ENCODE results near the gene NBPF8. TPM values are rescaled to one million over a fixed set of nuclear protein-coding genes. Genes with fewer than 3 reads are reported as not detected.
A peak's percentile ranks its signal among the peaks of the same experiment; 100 is the strongest.
"Not testable (repeated sequence)": the region's sequence is repeated elsewhere in the genome, so short reads cannot be mapped to it uniquely, and the experiment has no call there.

Gene NBPF8
- total RNA-seq: 10 to 100 TPM in 1 of 4 donors, 1 to 10 TPM in 3; 2.9 to 13.0 (median 4.5) TPM

- DNase-seq; H3K36me3 ChIP-seq; H3K9me3 ChIP-seq; H3K27me3 ChIP-seq; intact Hi-C loops (cut with DNase I); H3K4me1 ChIP-seq: not testable (repeated sequence)
- Histone ChIP-seq H3K4me3 (peak within 1 kb of the TSS; percentile 48 to 77 (median 69)), H3K27ac (peak within 1 kb of the TSS; percentile 74 to 86 (median 84))
- no CpG with 5 or more reads among the region's 64 CpGs for WGBS, 2 donors
Observed at GRCh38 chr1:120414911-120415480, at the start of gene NBPF8. Gene NBPF8 (plus strand): TSS chr1:120415035. CDS start chr1:120436523, 21,488 bp downstream.

GRCh38 chr1:120367709-120368108 is 47.1 kb upstream of the NBPF8 start:
- H3K9me3 ChIP-seq; H3K27ac ChIP-seq; H3K4me3 ChIP-seq; DNase-seq; H3K4me1 ChIP-seq; H3K27me3 ChIP-seq; H3K36me3 ChIP-seq; intact Hi-C loops (cut with DNase I): not testable (repeated sequence)
- WGBS, 2 donors: 94 to 97% methylated on average over 2 to 4 of the region's 6 CpGs

GRCh38 chr1:120386651-120387050 is 28.2 kb upstream of the NBPF8 start:
- H3K27ac ChIP-seq; H3K4me1 ChIP-seq; H3K9me3 ChIP-seq; H3K4me3 ChIP-seq; H3K36me3 ChIP-seq; DNase-seq; intact Hi-C loops (cut with DNase I); H3K27me3 ChIP-seq: not testable (repeated sequence)
- WGBS, 2 donors: 72 to 73% methylated on average over 4 to 5 of the region's 5 CpGs

GRCh38 chr1:120388597-120389126 is 26.2 kb upstream of the NBPF8 start:
- H3K4me1 ChIP-seq; intact Hi-C loops (cut with DNase I); H3K4me3 ChIP-seq; H3K9me3 ChIP-seq; H3K36me3 ChIP-seq; H3K27ac ChIP-seq; DNase-seq; H3K27me3 ChIP-seq: not testable (repeated sequence)
- no CpG with 5 or more reads among the region's 29 CpGs for WGBS, 2 donors

- H3K36me3 ChIP-seq; H3K4me1 ChIP-seq; H3K27ac ChIP-seq; H3K9me3 ChIP-seq; H3K4me3 ChIP-seq; H3K27me3 ChIP-seq; intact Hi-C loops (cut with DNase I); DNase-seq: not testable (repeated sequence)
- WGBS, 2 donors: 67 to 78% methylated on average over 3 to 4 of the region's 4 CpGs
Observed at GRCh38 chr1:120391365-120391764, 23.5 kb upstream of the NBPF8 start.

- H3K36me3 ChIP-seq; H3K4me3 ChIP-seq; H3K4me1 ChIP-seq; DNase-seq; H3K9me3 ChIP-seq; intact Hi-C loops (cut with DNase I); H3K27me3 ChIP-seq; H3K27ac ChIP-seq: not testable (repeated sequence)
- WGBS, 2 donors: 25 to 30% methylated on average over 2 to 3 of the region's 13 CpGs
Observed at GRCh38 chr1:120393316-120394232, 21.3 kb upstream of the NBPF8 start.

GRCh38 chr1:120405348-120405747 is 9.5 kb upstream of the NBPF8 start:
- intact Hi-C loops (cut with DNase I); H3K4me3 ChIP-seq; H3K4me1 ChIP-seq; H3K9me3 ChIP-seq; H3K27me3 ChIP-seq; DNase-seq; H3K27ac ChIP-seq; H3K36me3 ChIP-seq: not testable (repeated sequence)
- WGBS, 2 donors: no CpG with 5 or more reads among the region's 1 CpG

GRCh38 chr1:120414451-120414850 is 384 bp upstream of the NBPF8 start:
- not testable (repeated sequence) for DNase-seq
- peak overlapping the region in 2 of 4 donors; percentile 82 to 86 for H3K27ac ChIP-seq

GRCh38 chr1:120415492-120415961 is 692 bp downstream of the NBPF8 start:
- peak overlapping the region; percentile 48 to 77 (median 69) for H3K4me3 ChIP-seq
- H3K36me3 ChIP-seq; DNase-seq; H3K9me3 ChIP-seq; H3K4me1 ChIP-seq; intact Hi-C loops (cut with DNase I); H3K27me3 ChIP-seq: not testable (repeated sequence)
- TF ChIP-seq POLR2A (IDR thresholded peaks at IDR 0.05): peak in 1 of 4 donors; percentile 34
- WGBS, 2 donors: 1 to 4% methylated on average over 5 to 8 of the region's 23 CpGs
- peak overlapping the region; percentile 74 to 86 (median 84) for H3K27ac ChIP-seq

More at GRCh38 chr1:120414451-120414850, 384 bp upstream of the NBPF8 start:
- H3K9me3 ChIP-seq; H3K36me3 ChIP-seq; H3K27me3 ChIP-seq; H3K4me1 ChIP-seq; intact Hi-C loops (cut with DNase I): not testable (repeated sequence)
- WGBS, 2 donors: 50% methylated on average over 1 of the region's 16 CpGs
- H3K4me3 ChIP-seq: peak overlapping the region; percentile 48 to 77 (median 69)

- intact Hi-C loops (cut with DNase I); H3K27ac ChIP-seq; H3K27me3 ChIP-seq; DNase-seq; H3K4me1 ChIP-seq; H3K9me3 ChIP-seq; H3K4me3 ChIP-seq: not testable (repeated sequence)
- H3K36me3 ChIP-seq: peaks cover 0 to 15% (median 0%) of the 10 kb centered on the region in 3 donors
- whole genome bisulfite sequencing, 2 donors: 69 to 91% methylated on average over 4 to 5 of the region's 7 CpGs
Observed at GRCh38 chr1:120425063-120425462, 10.2 kb downstream of the NBPF8 start.

- H3K4me1 ChIP-seq; H3K9me3 ChIP-seq; H3K27ac ChIP-seq; DNase-seq; H3K4me3 ChIP-seq; intact Hi-C loops (cut with DNase I); H3K27me3 ChIP-seq: not testable (repeated sequence)
- no CpG with 5 or more reads among the region's 3 CpGs for WGBS, 2 donors
- peaks cover 0 to 10% (median 0%) of the 10 kb centered on the region in 3 donors for H3K36me3 ChIP-seq
Observed at GRCh38 chr1:120431626-120432025, 16.8 kb downstream of the NBPF8 start.

GRCh38 chr1:120433831-120434230 is 19.0 kb downstream of the NBPF8 start:
- intact Hi-C loops (cut with DNase I); H3K9me3 ChIP-seq; DNase-seq; H3K36me3 ChIP-seq; H3K27ac ChIP-seq; H3K27me3 ChIP-seq; H3K4me3 ChIP-seq; H3K4me1 ChIP-seq: not testable (repeated sequence)
- 91 to 97% methylated on average over 5 to 11 of the region's 18 CpGs for WGBS, 2 donors

- DNase-seq; H3K4me3 ChIP-seq; intact Hi-C loops (cut with DNase I); H3K27me3 ChIP-seq; H3K36me3 ChIP-seq; H3K9me3 ChIP-seq; H3K27ac ChIP-seq; H3K4me1 ChIP-seq: not testable (repeated sequence)
- 30 to 33% methylated on average over 2 of the region's 5 CpGs for WGBS, 2 donors
Observed at GRCh38 chr1:120449124-120449523, 34.3 kb downstream of the NBPF8 start.

All from esophagus squamous epithelium (tissue), 5 donors.